Smooth muscle cell of the brain vasculature (primary cell): ENCODE results near the gene LTV1.
"Not testable (repeated sequence)": the region's sequence is repeated elsewhere in the genome, so short reads cannot be mapped to it uniquely, and the experiment has no call there.

Source experiments
- DNase-seq: peaks from one replicate; pipeline ENCODE4 v3.0.0-alpha.2; 2012; ENCODE audit warnings: low read depth, low spot score

The LTV1 gene

GRCh38 chr6:143843677-143843999 is 500 bp downstream of the LTV1 start:
- DNase-seq = no peak

GRCh38 chr6:143844006-143844405 is 868 bp downstream of the LTV1 start:
- DNase-seq = no peak

- DNase-seq = no peak
Observed at GRCh38 chr6:143845033-143845432, 1.9 kb downstream of the LTV1 start.

GRCh38 chr6:143851706-143852105 is 8.6 kb downstream of the LTV1 start:
- not testable (repeated sequence) for DNase-seq

- DNase-seq = not testable (repeated sequence)
Observed at GRCh38 chr6:143855057-143855456, 11.9 kb downstream of the LTV1 start.

GRCh38 chr6:143856762-143857161 is 13.6 kb downstream of the LTV1 start:
- DNase-seq = not testable (repeated sequence)

GRCh38 chr6:143857651-143858050 is 14.5 kb downstream of the LTV1 start:
- DNase-seq = no peak

GRCh38 chr6:143859891-143860660 is 16.9 kb downstream of the LTV1 start:
- DNase-seq = no peak

GRCh38 chr6:143863771-143864170 is 20.6 kb downstream of the LTV1 start:
- DNase-seq = no peak

- no peak for DNase-seq
Observed at GRCh38 chr6:143864234-143864633, 21.1 kb downstream of the LTV1 start, which contains the start of gene ZC2HC1B. ZC2HC1B (plus strand) TSS chr6:143864474; CDS start chr6:143864540, 66 bp downstream.

- no peak for DNase-seq
Observed at GRCh38 chr6:143867236-143867635, 24.1 kb downstream of the LTV1 start.

GRCh38 chr6:143868808-143869207 is 25.7 kb downstream of the LTV1 start:
- not testable (repeated sequence) for DNase-seq

- DNase-seq = not testable (repeated sequence)
Observed at GRCh38 chr6:143871202-143871730, 28.1 kb downstream of the LTV1 start.

- DNase-seq = no peak
Observed at GRCh38 chr6:143872201-143872600, 29.1 kb downstream of the LTV1 start.

GRCh38 chr6:143873600-143873999 is 30.5 kb downstream of the LTV1 start:
- DNase-seq = not testable (repeated sequence)

- DNase-seq = not testable (repeated sequence)
Observed at GRCh38 chr6:143874503-143874902, 31.4 kb downstream of the LTV1 start.

- DNase-seq = no peak
Observed at GRCh38 chr6:143877584-143878271, 34.6 kb downstream of the LTV1 start.

GRCh38 chr6:143878272-143878760 is 35.2 kb downstream of the LTV1 start:
- DNase-seq = no peak

- DNase-seq = no peak
Observed at GRCh38 chr6:143880412-143880811, 37.3 kb downstream of the LTV1 start.

GRCh38 chr6:143882401-143882930 is 39.3 kb downstream of the LTV1 start:
- no peak for DNase-seq

- no peak for DNase-seq
Observed at GRCh38 chr6:143884216-143884900, 41.2 kb downstream of the LTV1 start.

GRCh38 chr6:143885116-143885515 is 42.0 kb downstream of the LTV1 start:
- DNase-seq = no peak
